ENCODE results near the gene PDE7B. TPM values are rescaled to one million over a fixed set of nuclear protein-coding genes. Genes with fewer than 3 reads are reported as not detected.

Gene PDE7B
- total and polyA plus RNA-seq, 8 donors = 0.29 to 73.2 (median 5.0) TPM

DNA sequence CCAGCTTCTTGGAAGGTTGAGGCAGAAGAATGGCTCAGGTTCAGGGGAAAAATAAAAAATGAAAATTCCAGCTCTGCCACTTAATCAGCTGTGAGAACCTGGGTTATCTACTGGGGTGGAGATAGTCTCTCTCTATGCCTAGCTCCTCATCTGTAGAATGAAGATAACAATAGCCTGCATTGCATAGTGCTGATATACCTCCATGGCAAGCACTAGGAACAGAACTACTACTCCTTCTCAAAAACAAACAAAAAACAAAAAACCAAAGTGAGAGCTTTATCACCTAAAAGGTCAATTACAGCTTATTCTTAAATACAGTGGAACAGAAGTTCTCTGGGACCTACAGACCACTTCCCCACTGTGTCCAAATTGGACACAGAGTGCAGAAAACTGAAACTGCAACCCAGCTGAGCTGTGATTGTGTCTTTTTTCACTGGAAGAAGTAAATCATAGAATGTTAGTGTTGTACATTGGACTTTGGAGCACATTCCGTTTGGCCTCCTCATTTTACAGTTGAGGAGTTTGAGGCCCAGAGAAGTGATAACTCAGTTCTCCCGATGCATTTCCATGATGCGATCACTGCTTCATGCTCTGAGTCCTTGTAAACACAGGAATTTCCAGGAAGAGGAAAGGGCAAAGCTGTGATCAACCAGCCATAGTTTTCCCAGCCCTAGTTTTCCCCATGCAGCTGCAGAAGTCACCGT is 375.3 kb downstream of the PDE7B start:
- H3K4me1 ChIP-seq = peaks cover 10 to 15% (median 13%) of the 10 kb centered on the region in 4 donors
- WGBS, 5 donors = 36 to 73% (median 64%) methylated on average over 4 of the region's 4 CpGs
- intact Hi-C loops (cut with DNase I; ENCODE audit: low total_unique reads) = loop anchor here (10.0 kb wide), 1 partner anchor 692 kb away; no protein-coding TSS in a partner anchor
- no peaks in the 10 kb centered on the region for H3K9me3 ChIP-seq
- peak in 1 of 2 donors; percentile 37 for DNase-seq
- no peaks in the 10 kb centered on the region for H3K36me3 ChIP-seq
- TF ChIP-seq POLR2AphosphoS5 (IDR thresholded peaks at IDR 0.05) = no peak
- no peak for TF ChIP-seq POLR2A (IDR thresholded peaks at IDR 0.05)
- TF ChIP-seq, protein P1, sequence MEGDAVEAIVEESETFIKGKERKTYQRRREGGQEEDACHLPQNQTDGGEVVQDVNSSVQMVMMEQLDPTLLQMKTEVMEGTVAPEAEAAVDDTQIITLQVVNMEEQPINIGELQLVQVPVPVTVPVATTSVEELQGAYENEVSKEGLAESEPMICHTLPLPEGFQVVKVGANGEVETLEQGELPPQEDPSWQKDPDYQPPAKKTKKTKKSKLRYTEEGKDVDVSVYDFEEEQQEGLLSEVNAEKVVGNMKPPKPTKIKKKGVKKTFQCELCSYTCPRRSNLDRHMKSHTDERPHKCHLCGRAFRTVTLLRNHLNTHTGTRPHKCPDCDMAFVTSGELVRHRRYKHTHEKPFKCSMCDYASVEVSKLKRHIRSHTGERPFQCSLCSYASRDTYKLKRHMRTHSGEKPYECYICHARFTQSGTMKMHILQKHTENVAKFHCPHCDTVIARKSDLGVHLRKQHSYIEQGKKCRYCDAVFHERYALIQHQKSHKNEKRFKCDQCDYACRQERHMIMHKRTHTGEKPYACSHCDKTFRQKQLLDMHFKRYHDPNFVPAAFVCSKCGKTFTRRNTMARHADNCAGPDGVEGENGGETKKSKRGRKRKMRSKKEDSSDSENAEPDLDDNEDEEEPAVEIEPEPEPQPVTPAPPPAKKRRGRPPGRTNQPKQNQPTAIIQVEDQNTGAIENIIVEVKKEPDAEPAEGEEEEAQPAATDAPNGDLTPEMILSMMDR (IDR thresholded peaks at IDR 0.05) = no peak
- TF ChIP-seq EP300 (IDR thresholded peaks at IDR 0.05) = no peak
- H3K4me3 ChIP-seq = peak overlapping the region; percentile 27 to 33 (median 30)
- peak overlapping the region in 2 of 5 donors; percentile 52 to 63 for H3K27ac ChIP-seq
- H3K27me3 ChIP-seq = no peaks in the 10 kb centered on the region

DNA sequence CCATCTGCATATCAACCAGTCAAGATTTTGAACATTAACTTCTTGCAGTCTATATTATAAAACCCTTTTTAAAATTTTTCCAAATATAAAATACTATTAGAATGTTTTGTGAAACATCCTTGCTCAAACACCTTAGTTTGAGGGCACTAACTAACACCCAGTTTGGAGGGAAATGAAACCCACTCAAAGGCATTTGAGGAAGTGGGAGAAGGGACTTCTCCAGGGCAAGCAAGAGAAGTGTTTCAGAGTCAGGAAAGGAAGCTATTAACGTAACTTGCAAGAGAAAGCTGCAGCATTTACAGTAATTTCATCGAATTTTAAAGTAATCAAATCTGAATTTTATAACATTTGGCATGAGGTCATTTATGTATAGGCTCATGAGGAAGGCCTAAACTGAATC is 377.3 kb downstream of the PDE7B start:
- H3K4me1 ChIP-seq = peaks cover 10 to 15% (median 13%) of the 10 kb centered on the region in 4 donors
- intact Hi-C loops (cut with DNase I; ENCODE audit: low total_unique reads) = loop anchor here (10.0 kb wide), 1 partner anchor 694 kb away; no protein-coding TSS in a partner anchor
- no peaks in the 10 kb centered on the region for H3K27me3 ChIP-seq
- no peak for DNase-seq
- no peak overlapping the region for H3K4me3 ChIP-seq
- no peaks in the 10 kb centered on the region for H3K36me3 ChIP-seq
- TF ChIP-seq POLR2AphosphoS5 (IDR thresholded peaks at IDR 0.05) (no peak), POLR2A (IDR thresholded peaks at IDR 0.05) (no peak), EP300 (IDR thresholded peaks at IDR 0.05) (no peak)
- TF ChIP-seq, protein P1 (IDR thresholded peaks at IDR 0.05) = no peak
- no peak overlapping the region for H3K27ac ChIP-seq
- WGBS, 5 donors = 71 to 88% (median 77%) methylated on average over 2 of the region's 2 CpGs
- no peaks in the 10 kb centered on the region for H3K9me3 ChIP-seq

DNA sequence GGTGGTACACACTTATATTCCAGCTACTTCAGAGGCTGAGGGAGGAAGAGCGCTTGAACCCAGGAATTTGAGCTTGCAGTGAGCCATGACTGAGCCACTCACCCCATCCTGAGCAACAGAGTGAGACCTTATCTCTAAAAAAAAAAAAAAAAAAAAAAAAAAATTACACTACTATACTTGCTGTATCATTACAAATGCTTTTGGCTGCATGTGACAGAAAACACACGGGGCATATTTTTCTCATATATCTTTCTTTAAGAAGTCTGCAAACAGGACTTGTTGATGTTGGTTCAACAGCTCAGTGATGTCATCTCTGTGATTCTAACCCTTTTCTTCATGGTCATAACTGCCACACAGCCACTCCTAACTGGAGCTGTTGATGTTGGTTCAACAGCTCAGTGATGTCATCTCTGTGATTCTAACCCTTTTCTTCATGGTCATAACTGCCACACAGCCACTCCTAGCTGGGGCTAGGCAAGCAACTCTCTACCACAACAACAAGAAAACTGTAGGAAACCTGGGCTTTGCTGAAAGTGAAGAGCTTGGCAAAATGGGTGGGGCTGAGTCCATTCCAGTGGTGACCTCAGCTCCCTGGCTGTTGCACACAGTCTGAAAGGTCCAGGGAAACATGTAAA is 378.8 kb downstream of the PDE7B start:
- intact Hi-C loops (cut with DNase I; ENCODE audit: low total_unique reads) = no loop called here
- Histone ChIP-seq H3K27me3 (no peaks in the 10 kb centered on the region), H3K4me1 (peaks cover 10 to 15% (median 13%) of the 10 kb centered on the region in 4 donors), H3K36me3 (no peaks in the 10 kb centered on the region), H3K9me3 (no peaks in the 10 kb centered on the region), H3K27ac (no peak overlapping the region), H3K4me3 (no peak overlapping the region)
- peak in 1 of 2 donors; percentile 55 for DNase-seq
- WGBS, 5 donors = 78 to 85% (median 83%) methylated on average over 2 of the region's 2 CpGs
- no peak for TF ChIP-seq POLR2AphosphoS5 (IDR thresholded peaks at IDR 0.05)
- TF ChIP-seq, protein P1 (IDR thresholded peaks at IDR 0.05) = no peak
- TF ChIP-seq EP300 (IDR thresholded peaks at IDR 0.05) = no peak
- TF ChIP-seq POLR2A (IDR thresholded peaks at IDR 0.05) = no peak

DNA sequence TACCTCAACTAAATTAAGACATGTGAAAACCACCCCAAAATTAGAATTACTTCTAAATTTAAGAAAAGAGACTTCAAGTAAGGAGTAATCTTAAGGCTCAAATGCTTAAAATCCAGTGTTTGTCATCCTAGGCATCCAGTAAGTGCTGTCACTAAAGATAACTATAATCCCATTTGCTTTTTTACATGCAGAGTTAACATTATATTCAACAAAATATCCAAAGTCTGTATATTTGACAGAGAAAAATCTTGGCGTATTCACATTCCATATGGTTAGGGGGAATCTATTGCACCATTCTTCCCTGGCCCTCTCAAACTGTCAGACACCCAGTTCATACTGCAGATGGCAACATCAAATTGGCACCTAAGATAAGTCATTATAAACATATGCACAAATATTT is 381.2 kb downstream of the PDE7B start:
- Histone ChIP-seq H3K36me3 (no peaks in the 10 kb centered on the region), H3K27me3 (no peaks in the 10 kb centered on the region), H3K27ac (no peak overlapping the region), H3K9me3 (no peaks in the 10 kb centered on the region), H3K4me3 (no peak overlapping the region), H3K4me1 (peaks cover 0 to 5% (median 0%) of the 10 kb centered on the region in 4 donors)
- intact Hi-C loops (cut with DNase I; ENCODE audit: low total_unique reads) = no loop called here
- no peak for DNase-seq
- WGBS, 5 donors = 92 to 100% (median 96%) methylated on average over 1 of the region's 1 CpG
- no peak for TF ChIP-seq EP300 (IDR thresholded peaks at IDR 0.05)
- no peak for TF ChIP-seq POLR2AphosphoS5 (IDR thresholded peaks at IDR 0.05)
- no peak for TF ChIP-seq POLR2A (IDR thresholded peaks at IDR 0.05)
- TF ChIP-seq, protein P1 (IDR thresholded peaks at IDR 0.05) = no peak
